ENCODE measurements around the gene ELL. TPM values are rescaled to one million over a fixed set of nuclear protein-coding genes. Genes with fewer than 3 reads are reported as not detected.

The ELL gene
- total and polyA plus RNA-seq, 9 of the 15 experiments (the other 6 are each of a cell fraction or from before 2014, with no cell fraction given): 0.24 to 22.5 (median 4.1) TPM

GRCh38 chr19:18438331-18439024 is 83.4 kb downstream of the ELL start (continued):
- TF ChIP-seq ZBTB40 (IDR thresholded peaks at IDR 0.05) (no peak), ZBTB40 (CRISPR knock-in tag; IDR thresholded peaks at IDR 0.05) (no peak), ZNF354B (CRISPR knock-in tag; IDR thresholded peaks at IDR 0.05) (no peak), HLTF (IDR thresholded peaks at IDR 0.05) (no peak), PRMT5 (CRISPR knock-in tag; IDR thresholded peaks at IDR 0.05) (no peak), NR1H2 (CRISPR knock-in tag; IDR thresholded peaks at IDR 0.05) (no peak), EZH2 (IDR thresholded peaks at IDR 0.05; ENCODE audit: borderline replicate concordance, low read depth, low read length) (no peak), PTRF (tag; IDR thresholded peaks at IDR 0.05) (no peak), BCL6 (CRISPR knock-in tag; IDR thresholded peaks at IDR 0.05) (no peak), ARHGAP35 (IDR thresholded peaks at IDR 0.05; ENCODE audit: partially characterized antibody) (no peak), ZNF592 (IDR thresholded peaks at IDR 0.05) (peak; percentile 76; the same call in 1 of the 2 replicates), ETS2 (tag; IDR thresholded peaks at IDR 0.05; ENCODE audit: borderline replicate concordance, poor library complexity, severe bottlenecking) (no peak), THRB (CRISPR knock-in tag; conservative IDR thresholded peaks at IDR 0.05) (0 out of 2 replicates have a peak, but pooled peaks have one; percentile 34), ZBTB8A (IDR thresholded peaks at IDR 0.05; ENCODE audit: partially characterized antibody) (no peak)
